GM12865 (cell line): ENCODE data around the gene OR5M3.

Experiments
- DNase-seq: peaks from one replicate; pipeline ENCODE4 v3.0.0; 2010; ENCODE audit warnings: low read depth
- H3K4me3 ChIP-seq: 2 replicates; pipeline ENCODE4 v1.5.1; 2011; ENCODE audit warnings: mild to moderate bottlenecking, low read depth, low read length, control low read depth
- CTCF ChIP-seq: IDR thresholded peaks from 2 replicates; pipeline ENCODE4 v1.5.1; 2011; ENCODE audit warnings: low read length, control low read depth, low read depth, inconsistent platforms; ENCODE audit not compliant: insufficient read depth; ENCODE audit errors: missing control alignments

OR5M3 gene

GRCh38 chr11:56486801-56487200 lies 13.6 kb upstream of the OR5M3 start:
- TF ChIP-seq CTCF = no peak
- DNase-seq = no peak

GRCh38 chr11:56474729-56475235 lies 1.6 kb upstream of the OR5M3 start:
- no peak overlapping the region for H3K4me3 ChIP-seq
- DNase-seq = no peak
- no peak for TF ChIP-seq CTCF

More at GRCh38 chr11:56486801-56487200, 13.6 kb upstream of the OR5M3 start:
- no peak overlapping the region for H3K4me3 ChIP-seq

GRCh38 chr11:56457076-56457475 lies 16.1 kb downstream of the OR5M3 start:
- no peak for DNase-seq
- TF ChIP-seq CTCF = no peak
- no peak overlapping the region for H3K4me3 ChIP-seq

- no peak for DNase-seq
- TF ChIP-seq CTCF = no peak
- no peak overlapping the region for H3K4me3 ChIP-seq
These were observed 19.6 kb downstream of the OR5M3 start for GRCh38 chr11:56453521-56453920.
